LNCaP clone FGC (cell line): Measurements from ENCODE around the gene GP5.

Experiments used
- DNase-seq: peaks from one replicate; pipeline ENCODE4 v3.0.0-alpha.2; 2011; ENCODE audit warnings: low read depth
- H3K4me3 ChIP-seq: 2 replicates; pipeline ENCODE4 v1.5.1; 2011; ENCODE audit warnings: mild to moderate bottlenecking, low read depth, low read length, control low read depth
- TF ChIP-seq, protein P1 (sequence below): IDR thresholded peaks from 2 replicates; pipeline ENCODE4 v1.5.1; 2012; ENCODE audit warnings: mild to moderate bottlenecking; ENCODE audit not compliant: control insufficient read depth, insufficient read depth; ENCODE audit errors: extremely low read depth

The GP5 gene

DNA sequence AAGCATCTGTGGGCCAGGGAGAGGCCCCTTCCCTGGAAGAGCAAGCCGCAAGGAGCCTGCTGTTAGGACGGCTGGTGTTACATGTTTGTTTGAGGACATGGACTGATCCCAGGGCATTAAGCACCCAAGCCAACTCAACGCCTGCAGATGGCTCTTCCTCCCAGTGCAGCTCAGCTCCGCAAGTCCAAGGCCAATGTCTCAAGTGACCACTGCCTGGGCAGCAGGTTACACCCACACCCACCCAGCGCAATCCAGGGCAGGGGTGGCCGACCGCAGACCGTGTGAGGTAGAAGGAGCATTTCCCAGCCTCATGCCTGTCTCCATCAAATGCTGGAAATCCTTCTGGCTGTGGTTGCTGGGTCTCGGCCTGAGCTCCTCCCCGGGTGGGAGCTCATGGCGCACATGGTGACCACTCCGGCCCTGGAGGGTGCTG lies 14.5 kb downstream of the GP5 start:
- TF ChIP-seq, protein P1, sequence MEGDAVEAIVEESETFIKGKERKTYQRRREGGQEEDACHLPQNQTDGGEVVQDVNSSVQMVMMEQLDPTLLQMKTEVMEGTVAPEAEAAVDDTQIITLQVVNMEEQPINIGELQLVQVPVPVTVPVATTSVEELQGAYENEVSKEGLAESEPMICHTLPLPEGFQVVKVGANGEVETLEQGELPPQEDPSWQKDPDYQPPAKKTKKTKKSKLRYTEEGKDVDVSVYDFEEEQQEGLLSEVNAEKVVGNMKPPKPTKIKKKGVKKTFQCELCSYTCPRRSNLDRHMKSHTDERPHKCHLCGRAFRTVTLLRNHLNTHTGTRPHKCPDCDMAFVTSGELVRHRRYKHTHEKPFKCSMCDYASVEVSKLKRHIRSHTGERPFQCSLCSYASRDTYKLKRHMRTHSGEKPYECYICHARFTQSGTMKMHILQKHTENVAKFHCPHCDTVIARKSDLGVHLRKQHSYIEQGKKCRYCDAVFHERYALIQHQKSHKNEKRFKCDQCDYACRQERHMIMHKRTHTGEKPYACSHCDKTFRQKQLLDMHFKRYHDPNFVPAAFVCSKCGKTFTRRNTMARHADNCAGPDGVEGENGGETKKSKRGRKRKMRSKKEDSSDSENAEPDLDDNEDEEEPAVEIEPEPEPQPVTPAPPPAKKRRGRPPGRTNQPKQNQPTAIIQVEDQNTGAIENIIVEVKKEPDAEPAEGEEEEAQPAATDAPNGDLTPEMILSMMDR = no peak
- DNase-seq = no peak
- H3K4me3 ChIP-seq = no peak overlapping the region

DNA sequence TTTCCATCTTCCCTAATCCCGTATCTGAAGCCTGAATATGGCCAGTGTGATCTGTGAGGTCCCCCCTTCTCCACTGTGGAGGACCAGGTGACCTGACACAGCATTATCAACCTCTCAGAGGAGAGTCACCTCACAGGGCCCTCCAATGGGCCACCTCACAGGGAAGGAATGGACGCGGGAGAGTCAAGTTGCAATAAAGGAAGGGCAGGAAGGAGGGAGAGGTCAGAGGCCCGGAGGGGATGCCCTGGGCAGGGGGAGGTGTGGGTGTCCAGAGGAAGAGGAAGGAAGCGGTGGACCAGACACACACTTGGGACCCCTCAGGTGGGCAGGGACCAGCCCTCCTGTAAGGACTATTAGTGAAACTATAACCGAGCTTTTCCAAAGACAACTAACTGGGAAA lies 14.9 kb downstream of the GP5 start:
- H3K4me3 ChIP-seq = no peak overlapping the region
- TF ChIP-seq, protein P1 = no peak

GRCh38 chr3:194383276-194383940 lies 15.7 kb downstream of the GP5 start:
- DNase-seq = no peak

More for the DNA sequence above, 14.9 kb downstream of the GP5 start:
- no peak for DNase-seq

GRCh38 chr3:194382892-194383223 lies 16.2 kb downstream of the GP5 start:
- DNase-seq = no peak
- H3K4me3 ChIP-seq = no peak overlapping the region
- TF ChIP-seq, protein P1 = no peak

More at GRCh38 chr3:194383276-194383940, 15.7 kb downstream of the GP5 start:
- H3K4me3 ChIP-seq = no peak overlapping the region
- TF ChIP-seq, protein P1 = no peak

DNA sequence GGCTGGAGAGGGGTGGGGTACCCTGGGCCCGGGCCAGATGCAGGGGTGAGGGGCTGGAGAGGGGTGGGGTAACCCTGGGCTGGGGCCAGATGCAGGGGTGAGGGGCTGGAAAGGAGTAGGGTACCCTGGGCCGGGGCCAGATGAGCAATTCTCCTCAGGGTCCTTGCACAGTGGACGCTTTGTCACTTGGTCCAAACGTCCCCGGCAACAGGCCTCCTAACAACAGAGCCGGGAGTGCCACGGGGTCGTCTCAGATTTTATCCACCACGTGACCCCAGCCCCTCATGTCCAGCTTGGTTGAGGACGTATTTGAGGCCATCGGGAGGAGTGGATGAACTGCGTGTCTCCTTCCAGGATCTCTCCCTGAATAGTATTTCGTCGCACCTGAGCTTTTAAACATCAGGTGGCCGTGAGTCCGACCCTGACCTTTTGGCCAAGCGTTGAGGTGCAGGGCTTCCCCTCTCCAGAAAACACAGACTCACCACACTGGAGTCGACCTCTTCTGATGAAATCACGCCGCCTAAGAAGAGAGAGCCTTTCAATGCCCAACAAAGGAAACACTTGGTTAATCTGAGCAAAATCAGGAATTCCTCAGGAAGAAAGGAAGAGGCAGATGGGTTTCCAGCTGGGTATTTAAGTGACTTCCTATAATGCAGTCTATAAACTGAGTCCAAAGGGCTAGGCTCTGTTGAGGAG lies 16.7 kb downstream of the GP5 start:
- H3K4me3 ChIP-seq = no peak overlapping the region
- TF ChIP-seq, protein P1 = no peak
- DNase-seq = no peak

GRCh38 chr3:194381460-194381875 lies 17.6 kb downstream of the GP5 start:
- TF ChIP-seq, protein P1 = no peak
- DNase-seq = peak; percentile 26
- H3K4me3 ChIP-seq = no peak overlapping the region
